T-cell (primary cell): Measurements from ENCODE around the gene CTNNBIP1. TPM values are rescaled to one million over a fixed set of nuclear protein-coding genes. Genes with fewer than 3 reads are reported as not detected.

Experiments
- ATAC-seq, 4 experiments: fragments of 200-7000 bp in 3 of 4; fragments of 150-1000 bp in 1 of 4; cut with Tn5 transposase; replicated peaks in 1 of 4; 1 replicate in 3 of 4; 2 replicates in 1 of 4; pipeline ENCODE4 v1.10.0; 2021; ENCODE audit warnings: moderate library complexity in 3 of 4, mild to moderate bottlenecking in 2 of 4, moderate number of reproducible peaks in 1 of 4
- CTCF ChIA-PET, 2 donors: fragments of 300-600 bp; sonication (Branson Sonifier 250); formaldehyde crosslinking; loops; one replicate each; lab custom pipeline; 2022; ENCODE audit warnings: antibody characterized with exemption in 2 of 2; lab: Charles Lee
- POLR2A ChIA-PET, 2 donors: fragments of 300-600 bp; sonication (Branson Sonifier 250); formaldehyde crosslinking; loops; one replicate each; lab custom pipeline; 2022; ENCODE audit warnings: antibody characterized with exemption in 2 of 2; lab: Charles Lee
- DNase-seq, 35 experiments: peaks; one replicate each; pipeline versions ENCODE4 v3.0.0 to v3.0.0-alpha.2; 2013 to 2023
- H3K27ac ChIP-seq: one replicate; pipeline ENCODE4 v1.5.1; 2013; ENCODE audit warnings: low read length
- H3K27me3 ChIP-seq, 2 experiments: replicated peaks in 1 of 2; 1 replicate in 1 of 2; 2 replicates in 1 of 2; pipeline versions ENCODE4 v1.6.1 to v1.7.0; 2013; ENCODE audit warnings: low read length in 1 of 2, mixed read lengths in 1 of 2; ENCODE audit not compliant: control insufficient read depth in 2 of 2, insufficient read depth in 2 of 2; ENCODE audit errors: extremely low read depth in 1 of 2
- H3K36me3 ChIP-seq, 2 donors: 1 replicate in 1 of 2; 2 replicates in 1 of 2; pipeline versions ENCODE4 v1.6.1 to v1.7.0; 2013; ENCODE audit warnings: low read length in 1 of 2; ENCODE audit not compliant: control insufficient read depth in 2 of 2, insufficient read depth in 1 of 2; ENCODE audit errors: extremely low read depth in 1 of 2
- H3K4me1 ChIP-seq, 2 experiments: 1 replicate in 1 of 2; 2 replicates in 1 of 2; pipeline versions ENCODE4 v1.6.1 to v1.7.0; 2013; ENCODE audit warnings: low read length in 2 of 2, mixed read lengths in 1 of 2; ENCODE audit not compliant: insufficient read depth in 2 of 2, control insufficient read depth in 1 of 2; ENCODE audit errors: extremely low read depth in 1 of 2
- H3K4me3 ChIP-seq, 2 donors: 1 replicate in 1 of 2; 2 replicates in 1 of 2; pipeline versions ENCODE4 v1.5.1 to v1.7.0; 2013; ENCODE audit warnings: mild to moderate bottlenecking in 2 of 2, low read length in 1 of 2, moderate library complexity in 1 of 2; ENCODE audit not compliant: control insufficient read depth in 1 of 2; ENCODE audit errors: extremely low read depth in 1 of 2
- H3K9me3 ChIP-seq: 2 replicates; pipeline ENCODE4 v1.7.0; 2013
- H3K27ac Mint-ChIP-seq, 2 donors: one replicate each; pipeline ENCODE4 v1.8.0; 2020 to 2021; ENCODE audit warnings: mild to moderate bottlenecking in 2 of 2, mixed read lengths in 2 of 2
- H3K27me3 Mint-ChIP-seq, 2 donors: one replicate each; pipeline ENCODE4 v1.8.0; 2021 to 2022; ENCODE audit warnings: mixed read lengths in 2 of 2
- H3K36me3 Mint-ChIP-seq: one replicate; pipeline ENCODE4 v1.8.0; 2021; ENCODE audit warnings: mixed read lengths
- H3K4me1 Mint-ChIP-seq, 3 donors: one replicate each; pipeline ENCODE4 v1.8.0; 2020 to 2022; ENCODE audit warnings: mixed read lengths in 3 of 3, mild to moderate bottlenecking in 1 of 3
- H3K4me3 Mint-ChIP-seq, 3 donors: one replicate each; pipeline ENCODE4 v1.8.0; 2020 to 2022; ENCODE audit warnings: mild to moderate bottlenecking in 3 of 3, mixed read lengths in 3 of 3, moderate library complexity in 3 of 3
- H3K9me3 Mint-ChIP-seq, 3 donors: one replicate each; pipeline ENCODE4 v1.8.0; 2020 to 2022; ENCODE audit warnings: mixed read lengths in 3 of 3
- WGBS: methylation state at CpG from one replicate; pipeline ENCODE4 v1.1.5; 2013; ENCODE audit warnings: missing lambda C conversion rate; ENCODE audit not compliant: insufficient coverage; 5-methylcytosine and 5-hydroxymethylcytosine counted together
- total RNA-seq, 35 experiments: library from RNA in 6 of 35; stranded (reverse) in 6 of 35; fragments of 120-200 nt in 1 of 35; gene quantifications; one replicate each; pipeline versions ENCODE4 v1.2.1 to v1.2.4 and lab custom pipeline; 2013 to 2026

CTNNBIP1 gene
- total RNA-seq, 5 donors from 2014 or later (not counting 1 experiment from before 2014, with no cell fraction given): 9.1 to 11.1 (median 9.6) TPM

DNA sequence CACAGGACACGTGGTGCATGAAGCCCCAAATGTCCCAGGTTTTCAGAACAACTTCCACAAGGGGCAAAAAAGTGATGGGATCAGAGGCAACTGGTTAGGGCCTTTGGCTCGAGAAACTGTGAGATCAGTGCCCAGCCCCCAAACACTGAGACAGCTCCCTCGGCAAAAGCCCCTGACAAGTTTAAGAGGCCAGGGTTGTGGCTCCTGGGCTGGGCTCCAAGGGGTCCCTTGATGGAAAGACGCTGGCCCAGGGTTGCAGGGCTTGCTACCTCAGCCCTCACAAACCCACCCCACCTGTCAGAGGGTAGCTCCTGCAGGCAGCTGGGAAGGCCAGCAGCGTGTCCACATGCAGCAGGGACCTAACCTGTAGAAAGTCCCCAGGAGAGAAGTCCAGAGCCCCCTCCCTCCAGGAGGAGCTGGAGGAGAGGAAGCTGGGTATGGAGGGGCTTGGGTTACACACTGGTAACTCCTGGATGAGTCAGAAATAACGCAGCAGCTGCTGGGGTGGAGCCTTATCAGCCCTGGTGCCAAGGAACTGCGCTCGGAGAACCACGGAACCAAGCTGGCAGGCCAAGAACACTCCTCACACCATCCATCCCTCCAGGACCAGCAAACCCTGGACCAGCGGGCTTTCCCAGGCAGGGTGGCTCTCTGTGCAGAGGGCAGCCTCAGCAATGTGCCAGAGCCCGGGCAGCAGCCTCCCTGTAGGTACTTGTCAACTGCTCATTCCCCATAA, 37.5 kb downstream of the CTNNBIP1 start:
- Mint-ChIP-seq H3K27ac (no peak overlapping the region), H3K9me3 (no peaks in the 10 kb centered on the region), H3K36me3 (no peaks in the 10 kb centered on the region), H3K4me3 (no peak overlapping the region), H3K4me1 (peaks cover 4 to 9% (median 5%) of the 10 kb centered on the region in 3 donors), H3K27me3 (no peaks in the 10 kb centered on the region)
- WGBS: 94% methylated on average over 9 of the region's 11 CpGs
- CTCF ChIA-PET: interaction anchor here (0.6 to 3.0 kb wide), 3 partner anchors 33 to 171 kb away, joined by 4 to 10 read pairs (median 5); no protein-coding TSS in a partner anchor
- Histone ChIP-seq H3K36me3 (peaks cover 3 to 10% of the 10 kb centered on the region in 2 donors), H3K4me3 (no peak overlapping the region), H3K9me3 (no peaks in the 10 kb centered on the region), H3K4me1 (peaks cover 0 to 9% of the 10 kb centered on the region in 2 experiments), H3K27ac (no peak overlapping the region), H3K27me3 (no peaks in the 10 kb centered on the region)
- ATAC-seq (no peak), DNase-seq (no peak)
- POLR2A ChIA-PET: interaction anchor here (0.6 to 0.7 kb wide), 2 partner anchors 121 to 126 kb away, joined by 3 to 5 read pairs; no protein-coding TSS in a partner anchor

DNA sequence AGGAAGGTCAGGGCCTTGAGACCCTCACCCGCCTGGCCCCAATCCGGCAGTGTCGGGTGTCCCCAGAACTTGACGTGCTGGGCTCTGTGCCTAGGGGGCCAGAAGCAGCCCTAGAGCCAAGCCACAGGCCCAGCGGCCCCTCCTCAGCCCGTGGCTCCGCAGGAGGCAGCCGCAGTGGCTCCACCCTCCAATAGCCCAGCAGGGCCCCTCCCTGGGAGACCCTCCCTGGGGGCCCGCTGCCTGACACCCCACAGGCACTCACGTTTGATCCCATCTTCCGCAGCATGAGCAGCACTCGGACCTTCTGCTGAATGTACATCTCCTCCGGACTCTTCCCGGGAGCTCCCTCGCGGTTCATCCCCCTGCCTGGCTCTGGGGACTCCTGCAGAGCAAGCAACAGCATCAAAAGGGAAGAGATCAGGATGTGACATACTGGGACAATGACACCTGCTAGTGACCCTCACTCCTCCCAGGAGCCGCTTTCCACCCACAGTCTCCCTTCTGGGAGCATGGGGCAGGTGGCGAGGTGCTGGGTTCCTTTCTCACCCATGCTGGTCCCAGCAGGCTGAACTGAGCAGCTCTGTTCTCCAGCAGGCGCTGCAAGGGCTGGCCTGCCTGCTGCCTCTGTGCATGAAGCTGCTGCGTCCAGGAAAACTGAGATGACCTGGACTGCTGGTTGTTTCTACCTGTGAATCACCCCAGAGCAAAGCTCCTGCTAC, 38.2 kb downstream of the CTNNBIP1 start:
- DNase-seq (no peak), ATAC-seq (no peak)
- Histone ChIP-seq H3K4me1 (peaks cover 0 to 15% of the 10 kb centered on the region in 2 experiments), H3K4me3 (no peak overlapping the region), H3K36me3 (peaks cover 3 to 10% of the 10 kb centered on the region in 2 donors), H3K27me3 (no peaks in the 10 kb centered on the region), H3K27ac (no peak overlapping the region), H3K9me3 (no peaks in the 10 kb centered on the region)
- ChIA-PET POLR2A (no interaction called here), CTCF (interaction anchor here (0.6 kb wide), 2 partner anchors 92 to 172 kb away, joined by 4 read pairs; no protein-coding TSS in a partner anchor)
- Mint-ChIP-seq H3K27ac (no peak overlapping the region), H3K4me3 (no peak overlapping the region), H3K27me3 (no peaks in the 10 kb centered on the region), H3K4me1 (peaks cover 5 to 13% (median 6%) of the 10 kb centered on the region in 3 donors), H3K9me3 (no peaks in the 10 kb centered on the region), H3K36me3 (no peaks in the 10 kb centered on the region)
- WGBS: 93% methylated on average over 20 of the region's 20 CpGs

DNA sequence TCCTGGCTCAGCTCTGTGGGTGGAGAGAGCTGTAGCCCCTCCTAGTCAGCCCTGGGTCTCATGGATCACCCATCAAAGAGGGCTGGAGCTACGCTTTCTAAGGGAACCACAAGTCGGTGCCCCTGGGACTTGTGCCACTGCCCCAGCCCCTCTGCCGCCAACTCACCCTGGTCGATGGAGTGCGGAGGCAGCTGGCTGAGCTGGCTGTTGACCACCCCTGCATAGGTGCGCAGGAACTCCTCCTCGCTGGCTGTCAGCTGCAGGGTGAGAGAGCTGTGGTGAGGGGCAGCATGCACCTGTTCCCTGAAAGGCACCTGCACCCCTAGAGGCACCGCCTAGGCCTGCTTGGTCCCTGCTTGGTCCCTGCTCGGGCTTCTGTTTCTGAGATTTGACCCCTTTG, 39.0 kb downstream of the CTNNBIP1 start:
- Histone ChIP-seq H3K27me3 (no peaks in the 10 kb centered on the region), H3K9me3 (no peaks in the 10 kb centered on the region), H3K4me1 (peaks cover 0 to 15% of the 10 kb centered on the region in 2 experiments), H3K27ac (no peak overlapping the region), H3K4me3 (no peak overlapping the region), H3K36me3 (peaks cover 4 to 10% of the 10 kb centered on the region in 2 donors)
- Mint-ChIP-seq H3K4me1 (peaks cover 7 to 19% (median 9%) of the 10 kb centered on the region in 3 donors), H3K36me3 (no peaks in the 10 kb centered on the region), H3K27ac (no peak overlapping the region), H3K9me3 (no peaks in the 10 kb centered on the region), H3K27me3 (no peaks in the 10 kb centered on the region), H3K4me3 (no peak overlapping the region)
- DNase-seq (no peak), ATAC-seq (no peak)
- POLR2A ChIA-PET: no interaction called here
- 91% methylated on average over 8 of the region's 9 CpGs for WGBS
- CTCF ChIA-PET: interaction anchor here in 1 of 2 donors (0.7 kb wide), 1 partner anchor 86 kb away, joined by 3 read pairs; no protein-coding TSS in a partner anchor

DNA sequence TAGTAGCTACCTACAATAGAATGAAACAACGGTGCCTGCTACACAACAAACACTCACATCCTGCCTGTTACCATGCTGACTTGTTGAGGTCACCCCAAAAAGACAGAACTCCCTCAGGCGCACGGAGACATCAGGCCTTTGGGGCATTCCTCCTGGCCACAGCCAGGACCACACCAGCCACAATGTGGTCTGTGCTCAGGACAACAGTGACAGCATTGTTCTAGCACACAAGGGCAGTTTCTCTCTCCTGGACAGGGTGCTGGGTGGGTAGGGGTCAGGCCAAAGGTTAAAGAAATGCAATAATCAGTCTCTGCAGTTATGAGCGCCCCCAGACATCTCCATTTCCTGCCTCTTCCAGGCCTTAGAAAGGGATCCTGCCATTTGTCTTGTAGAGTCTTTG, 39.5 kb downstream of the CTNNBIP1 start:
- DNase-seq: no peak
- Mint-ChIP-seq H3K27ac (no peak overlapping the region), H3K9me3 (no peaks in the 10 kb centered on the region), H3K36me3 (no peaks in the 10 kb centered on the region), H3K4me1 (peaks cover 7 to 19% (median 9%) of the 10 kb centered on the region in 3 donors), H3K27me3 (no peaks in the 10 kb centered on the region), H3K4me3 (no peak overlapping the region)
- H3K27me3 ChIP-seq: no peaks in the 10 kb centered on the region
- peaks cover 5 to 10% of the 10 kb centered on the region in 2 donors for H3K36me3 ChIP-seq
- CTCF ChIA-PET: interaction anchor here in 1 of 2 donors (0.7 kb wide), 1 partner anchor 86 kb away, joined by 3 read pairs; no protein-coding TSS in a partner anchor
- peaks cover 0 to 15% of the 10 kb centered on the region in 2 experiments for H3K4me1 ChIP-seq
- POLR2A ChIA-PET: interaction anchor here in 1 of 2 donors (0.6 kb wide), 1 partner anchor 439 kb away, joined by 5 read pairs; no protein-coding TSS in a partner anchor
- 83% methylated on average over 2 of the region's 4 CpGs for WGBS
- no peak overlapping the region for H3K4me3 ChIP-seq
- H3K9me3 ChIP-seq: no peaks in the 10 kb centered on the region
- H3K27ac ChIP-seq: no peak overlapping the region
- ATAC-seq: no peak

DNA sequence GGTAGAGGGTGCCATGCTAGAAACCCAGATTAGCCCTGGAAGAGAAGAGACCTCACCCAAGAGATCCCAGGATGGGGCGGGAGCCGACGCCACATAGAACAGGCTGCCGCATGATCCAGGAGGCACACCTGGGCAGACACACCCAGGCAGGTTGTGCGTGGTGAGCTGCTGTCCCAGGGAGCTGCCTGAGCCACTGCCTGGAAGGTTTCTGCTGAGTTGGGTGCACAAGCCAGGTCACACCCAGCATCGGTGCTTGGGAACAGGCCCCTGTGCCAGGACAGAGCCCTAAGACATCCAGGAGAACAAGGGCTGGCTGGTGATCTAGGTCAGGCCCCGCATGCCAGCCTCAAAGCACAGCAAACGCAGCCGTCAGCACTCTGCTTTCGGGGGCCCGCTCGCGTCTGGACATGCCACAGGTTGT, 40.2 kb downstream of the CTNNBIP1 start:
- H3K27ac Mint-ChIP-seq: no peak overlapping the region
- 97% methylated on average over 12 of the region's 13 CpGs for WGBS
- H3K4me1 Mint-ChIP-seq: peaks cover 3 to 13% (median 5%) of the 10 kb centered on the region in 3 donors
- CTCF ChIA-PET: interaction anchor here (0.6 to 3.3 kb wide), 4 partner anchors 21 to 244 kb away, joined by 4 to 29 read pairs (median 15); no protein-coding TSS in a partner anchor
- POLR2A ChIA-PET: interaction anchor here in 1 of 2 donors (0.6 kb wide), 1 partner anchor 438 kb away, joined by 5 read pairs; no protein-coding TSS in a partner anchor
- Histone ChIP-seq H3K9me3 (no peaks in the 10 kb centered on the region), H3K36me3 (peaks cover 5 to 10% of the 10 kb centered on the region in 2 donors), H3K27ac (no peak overlapping the region), H3K4me1 (peaks cover 0 to 11% of the 10 kb centered on the region in 2 experiments), H3K27me3 (no peaks in the 10 kb centered on the region), H3K4me3 (no peak overlapping the region)
- DNase-seq (no peak), ATAC-seq (no peak)
- H3K27me3 Mint-ChIP-seq: no peaks in the 10 kb centered on the region
- H3K4me3 Mint-ChIP-seq: no peak overlapping the region
- no peaks in the 10 kb centered on the region for H3K36me3 Mint-ChIP-seq
- H3K9me3 Mint-ChIP-seq: no peaks in the 10 kb centered on the region

DNA sequence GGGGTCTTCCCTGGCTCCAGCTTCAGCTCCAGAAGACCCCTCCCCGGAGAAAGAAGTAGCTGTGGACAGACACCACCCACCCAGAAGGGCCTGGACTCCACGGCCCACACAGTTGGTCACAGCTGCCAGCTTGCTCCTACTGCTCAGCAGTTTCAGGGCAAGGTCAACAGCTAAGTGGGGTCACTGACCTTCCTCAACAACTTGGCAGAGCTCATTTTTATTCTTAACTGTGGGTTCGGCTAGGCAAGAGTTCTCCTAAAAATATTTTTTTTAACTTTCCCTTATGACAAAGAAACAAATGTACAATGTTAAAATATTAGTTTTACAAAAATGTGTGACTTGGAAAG, 41.9 kb downstream of the CTNNBIP1 start:
- 82% methylated on average over 2 of the region's 3 CpGs for WGBS
- peaks cover 5 to 10% of the 10 kb centered on the region in 2 donors for H3K36me3 ChIP-seq

More for the DNA sequence above, 41.9 kb downstream of the CTNNBIP1 start:
- Mint-ChIP-seq H3K4me1 (peaks cover 2 to 9% (median 4%) of the 10 kb centered on the region in 3 donors), H3K9me3 (no peaks in the 10 kb centered on the region), H3K27me3 (no peaks in the 10 kb centered on the region), H3K36me3 (no peaks in the 10 kb centered on the region), H3K4me3 (no peak overlapping the region), H3K27ac (no peak overlapping the region)
- no peaks in the 10 kb centered on the region for H3K27me3 ChIP-seq
- H3K27ac ChIP-seq: no peak overlapping the region
- POLR2A ChIA-PET: no interaction called here
- CTCF ChIA-PET: interaction anchor here (0.7 to 3.3 kb wide), 11 partner anchors 46 to 253 kb away, joined by 3 to 29 read pairs (median 4); no protein-coding TSS in a partner anchor
- ATAC-seq (no peak), DNase-seq (no peak)
- H3K4me1 ChIP-seq: peaks cover 0 to 7% of the 10 kb centered on the region in 2 experiments
- H3K4me3 ChIP-seq: no peak overlapping the region
- H3K9me3 ChIP-seq: no peaks in the 10 kb centered on the region
